SK-N-SH (cell line): ENCODE data around the gene VDR. TPM values are rescaled to one million over a fixed set of nuclear protein-coding genes. Genes with fewer than 3 reads are reported as not detected.

Experiments
- CTCF ChIA-PET: fragments of 300-600, 350-600 bp; formaldehyde crosslinking; extraction: SDS; loops from one replicate; lab custom pipeline; 2021; lab: Yijun Ruan, JAX
- POLR2A ChIA-PET: fragments of 350-600 bp; sonication (Branson Sonifier 250); formaldehyde crosslinking; extraction: SDS; loops from one replicate; lab custom pipeline; 2020; ENCODE audit warnings: antibody characterized with exemption, inconsistent platforms; lab: Yijun Ruan, JAX
- DNase-seq: peaks from one replicate; pipeline ENCODE4 v3.0.0; 2012
- H2AFZ ChIP-seq: fragments of 200-600 bp; sonication (generic); 2 replicates; pipeline ENCODE4 v1.8.1; 2016; ENCODE audit warnings: antibody characterized with exemption, mild to moderate bottlenecking, low read depth
- H3F3A ChIP-seq: fragments of 200-600 bp; sonication (generic); replicated peaks from 2 replicates; pipeline ENCODE3; 2016; ENCODE audit warnings: antibody characterized with exemption, mild to moderate bottlenecking; ENCODE audit not compliant: insufficient read depth
- H3K27ac ChIP-seq, 2 experiments: fragments of 200-500 bp in 1 of 2; fragments of 200-600 bp in 1 of 2; sonication (Bioruptor generic) in 1 of 2; sonication (generic), shearing (Covaris generic) in 1 of 2; 2 replicates each; pipeline versions ENCODE4 v1.5.1 to v1.6.1; 2014 to 2016; ENCODE audit warnings: low read depth in 2 of 2, inconsistent platforms in 1 of 2, low read length in 1 of 2, mild to moderate bottlenecking in 1 of 2, mixed read lengths in 1 of 2
- H3K27me3 ChIP-seq: fragments of 200-600 bp; sonication (generic), shearing (Covaris generic); 2 replicates; pipeline ENCODE4 v1.6.1; 2016; ENCODE audit warnings: mixed run types; ENCODE audit not compliant: insufficient read depth
- H3K36me3 ChIP-seq, 2 experiments: fragments of 200-500 bp in 1 of 2; fragments of 200-600 bp in 1 of 2; sonication (Bioruptor generic) in 1 of 2; sonication (generic) in 1 of 2; replicated peaks in 1 of 2; 2 replicates each; pipeline versions ENCODE3 to v1.5.1; 2014 to 2016; ENCODE audit warnings: low read length in 1 of 2, mild to moderate bottlenecking in 1 of 2; ENCODE audit not compliant: insufficient read depth in 2 of 2, control insufficient read depth in 1 of 2
- H3K4me1 ChIP-seq, 2 experiments: fragments of 200-500 bp in 1 of 2; fragments of 200-600 bp in 1 of 2; sonication (Bioruptor generic) in 1 of 2; sonication (generic), shearing (Covaris generic) in 1 of 2; 2 replicates each; pipeline versions ENCODE4 v1.5.1 to v1.6.1; 2014 to 2016; ENCODE audit warnings: low read depth in 1 of 2, low read length in 1 of 2, mixed run types in 1 of 2; ENCODE audit not compliant: insufficient read depth in 2 of 2, control insufficient read depth in 1 of 2
- H3K4me2 ChIP-seq: fragments of 200-600 bp; sonication (generic), shearing (Covaris generic); 2 replicates; pipeline ENCODE4 v1.6.1; 2017; ENCODE audit warnings: mixed run types
- H3K4me3 ChIP-seq, 2 experiments: fragments of 200-500 bp in 1 of 2; fragments of 200-600 bp in 1 of 2; sonication (Bioruptor generic) in 1 of 2; sonication (generic), shearing (Covaris generic) in 1 of 2; 2 replicates each; pipeline versions ENCODE4 v1.5.1 to v1.8.1; 2014 to 2016; ENCODE audit warnings: low read depth in 2 of 2, inconsistent platforms in 1 of 2, low read length in 1 of 2, mild to moderate bottlenecking in 1 of 2, mixed read lengths in 1 of 2, moderate library complexity in 1 of 2
- H3K79me2 ChIP-seq: fragments of 200-600 bp; sonication (generic); 2 replicates; pipeline ENCODE4 v1.8.1; 2017; ENCODE audit warnings: mild to moderate bottlenecking; ENCODE audit not compliant: insufficient read depth
- H3K9ac ChIP-seq: fragments of 200-600 bp; sonication (generic); 2 replicates; pipeline ENCODE4 v1.6.1; 2017; ENCODE audit warnings: mixed run types
- H3K9me2 ChIP-seq: fragments of 200-600 bp; sonication (generic); 2 replicates; pipeline ENCODE4 v1.6.1; 2017; ENCODE audit warnings: mixed run types
- H3K9me3 ChIP-seq: fragments of 200-600 bp; sonication (generic); 2 replicates; pipeline ENCODE4 v1.6.1; 2017; ENCODE audit warnings: mixed run types, mild to moderate bottlenecking, moderate library complexity
- H4K20me1 ChIP-seq: fragments of 200-600 bp; sonication (generic); 2 replicates; pipeline ENCODE4 v1.6.1; 2017; ENCODE audit warnings: mild to moderate bottlenecking, mixed run types; ENCODE audit not compliant: insufficient read depth
- ELF1 ChIP-seq: IDR thresholded peaks from 2 replicates; pipeline ENCODE4 v1.4.0; 2012
- EP300 ChIP-seq, 2 experiments: IDR thresholded peaks; 2 replicates each; pipeline versions ENCODE4 v1.4.0 to v1.6.1; 2012; ENCODE audit warnings: borderline replicate concordance in 1 of 2, low read depth in 1 of 2, low read length in 1 of 2
- FOXM1 ChIP-seq: IDR thresholded peaks from 2 replicates; pipeline ENCODE4 v1.4.0; 2012; ENCODE audit warnings: low read depth, mild to moderate bottlenecking
- GATA2 ChIP-seq: sonication (generic); formaldehyde crosslinking; IDR thresholded peaks from 2 replicates; pipeline ENCODE4 v1.5.0; 2020; ENCODE audit warnings: mild to moderate bottlenecking, missing genetic modification reagents
- JUND ChIP-seq: IDR thresholded peaks from 2 replicates; pipeline ENCODE4 v1.4.0; 2012
- MEF2A ChIP-seq: IDR thresholded peaks from 2 replicates; pipeline ENCODE4 v1.4.0; 2012; ENCODE audit warnings: low read depth, borderline replicate concordance
- RCOR1 ChIP-seq: fragments of 150-350 bp; IDR thresholded peaks from 2 replicates; pipeline ENCODE4 v1.6.1; 2017; ENCODE audit warnings: antibody characterized with exemption, low read length
- SIN3A ChIP-seq: IDR thresholded peaks from 2 replicates; pipeline ENCODE4 v1.6.1; 2012; ENCODE audit warnings: low read depth, mild to moderate bottlenecking, low read length, moderate library complexity, borderline replicate concordance
- TAF1 ChIP-seq: IDR thresholded peaks from 2 replicates; pipeline ENCODE4 v1.6.1; 2012; ENCODE audit warnings: low read depth, mild to moderate bottlenecking, low read length, moderate library complexity, borderline replicate concordance
- TCF12 ChIP-seq: IDR thresholded peaks from 2 replicates; pipeline ENCODE4 v1.4.0; 2012
- TEAD4 ChIP-seq: IDR thresholded peaks from 2 replicates; pipeline ENCODE4 v1.4.0; 2012; ENCODE audit warnings: mild to moderate bottlenecking, borderline replicate concordance; ENCODE audit not compliant: insufficient read depth
- WGBS: methylation state at CpG from one replicate; pipeline ENCODE4 v1.1.6; 2017; ENCODE audit warnings: low lambda C conversion rate; 5-methylcytosine and 5-hydroxymethylcytosine counted together
- polyA plus RNA-seq, 3 experiments: library from polyadenylated mRNA; depleted of rRNA; stranded (reverse); fragments of >200 nt; gene quantifications; 2 replicates each; pipeline ENCODE4 v1.2.3, GENCODE V29; 2012
- TF ChIP-seq, protein P1 (sequence below): IDR thresholded peaks from 2 replicates; pipeline ENCODE4; 2012
- TF ChIP-seq, protein P2 (sequence below): IDR thresholded peaks from 2 replicates; pipeline ENCODE4 v1.6.1; 2012; ENCODE audit warnings: mild to moderate bottlenecking, low read depth, low read length, moderate library complexity
- TF ChIP-seq, protein P3 (sequence below): fragments of 150-350 bp; IDR thresholded peaks from 2 replicates; pipeline ENCODE4 v1.6.1; 2016; ENCODE audit warnings: mild to moderate bottlenecking, low read depth, low read length
- TF ChIP-seq, protein P4 (sequence below): IDR thresholded peaks from 2 replicates; pipeline ENCODE4 v1.4.0; 2012; ENCODE audit warnings: low read depth, borderline replicate concordance

The VDR gene
- polyA plus RNA-seq, 1 of the 3 experiments (the other 2 are of a cell fraction), result 0.33 TPM

DNA sequence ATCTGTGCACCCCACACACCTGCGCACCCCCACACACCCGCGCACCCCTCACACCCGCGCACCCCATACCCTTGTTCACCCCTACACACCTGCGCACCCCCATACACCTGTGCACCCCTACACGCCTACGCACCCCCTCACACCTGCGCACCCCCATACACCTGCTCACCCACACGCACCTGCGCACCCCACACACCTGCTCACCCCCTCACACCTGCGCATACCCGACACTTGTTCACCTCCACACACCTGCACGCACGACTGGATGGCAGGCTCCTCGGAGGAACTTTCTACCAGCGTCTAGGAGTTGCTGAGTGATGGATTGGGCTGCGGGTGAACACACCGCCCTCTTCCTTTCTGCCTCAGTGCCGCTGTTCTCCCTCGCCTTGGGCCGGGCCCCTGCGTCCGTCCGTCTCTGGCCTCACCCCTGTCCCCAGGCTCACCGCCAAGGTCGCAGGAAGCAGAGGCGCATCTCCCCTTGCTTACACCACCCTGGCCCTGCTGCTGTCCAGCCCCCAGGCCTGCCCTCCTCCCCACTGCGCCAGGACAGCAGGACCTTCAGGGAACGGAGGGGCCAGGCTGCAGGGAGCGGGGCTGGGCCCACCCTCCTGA lies 37.9 kb upstream of the VDR start:
- Histone ChIP-seq H3K27me3 (no peaks in the 10 kb centered on the region), H3K36me3 (no peaks in the 10 kb centered on the region), H3K4me1 (peaks cover 0 to 2% of the 10 kb centered on the region in 2 experiments; a peak in 1 of 4 replicates), H2AFZ (no peak overlapping the region), H3K9me2 (no peaks in the 10 kb centered on the region), H3K27ac (no peak overlapping the region), H4K20me1 (no peaks in the 10 kb centered on the region), H3K4me2 (no peak overlapping the region), H3F3A (no peaks in the 10 kb centered on the region), H3K9ac (no peak overlapping the region), H3K4me3 (no peak overlapping the region), H3K79me2 (no peaks in the 10 kb centered on the region), H3K9me3 (no peaks in the 10 kb centered on the region)
- ChIA-PET CTCF (interaction anchor here (0.7 to 2.0 kb wide), 4 partner anchors 14 to 37 kb away, joined by 4 to 9 read pairs (median 5); partner anchors contain the start of genes TMEM106C and VDR), POLR2A (no interaction called here)
- DNase-seq, result no peak
- TF ChIP-seq SIN3A (no peak), MEF2A (no peak), JUND (no peak), GATA2 (CRISPR knock-in tag) (no peak), TAF1 (no peak), ELF1 (no peak), FOXM1 (no peak), TCF12 (no peak), EP300 (IDR thresholded peaks at IDR 0.05; ENCODE audit: borderline replicate concordance in 1 of 2, low read depth in 1 of 2, low read length in 1 of 2) (no peak), TEAD4 (no peak), RCOR1 (no peak)
- TF ChIP-seq, protein P1, sequence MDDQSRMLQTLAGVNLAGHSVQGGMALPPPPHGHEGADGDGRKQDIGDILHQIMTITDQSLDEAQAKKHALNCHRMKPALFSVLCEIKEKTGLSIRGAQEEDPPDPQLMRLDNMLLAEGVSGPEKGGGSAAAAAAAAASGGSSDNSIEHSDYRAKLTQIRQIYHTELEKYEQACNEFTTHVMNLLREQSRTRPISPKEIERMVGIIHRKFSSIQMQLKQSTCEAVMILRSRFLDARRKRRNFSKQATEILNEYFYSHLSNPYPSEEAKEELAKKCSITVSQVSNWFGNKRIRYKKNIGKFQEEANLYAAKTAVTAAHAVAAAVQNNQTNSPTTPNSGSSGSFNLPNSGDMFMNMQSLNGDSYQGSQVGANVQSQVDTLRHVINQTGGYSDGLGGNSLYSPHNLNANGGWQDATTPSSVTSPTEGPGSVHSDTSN, result no peak
- TF ChIP-seq, protein P2, sequence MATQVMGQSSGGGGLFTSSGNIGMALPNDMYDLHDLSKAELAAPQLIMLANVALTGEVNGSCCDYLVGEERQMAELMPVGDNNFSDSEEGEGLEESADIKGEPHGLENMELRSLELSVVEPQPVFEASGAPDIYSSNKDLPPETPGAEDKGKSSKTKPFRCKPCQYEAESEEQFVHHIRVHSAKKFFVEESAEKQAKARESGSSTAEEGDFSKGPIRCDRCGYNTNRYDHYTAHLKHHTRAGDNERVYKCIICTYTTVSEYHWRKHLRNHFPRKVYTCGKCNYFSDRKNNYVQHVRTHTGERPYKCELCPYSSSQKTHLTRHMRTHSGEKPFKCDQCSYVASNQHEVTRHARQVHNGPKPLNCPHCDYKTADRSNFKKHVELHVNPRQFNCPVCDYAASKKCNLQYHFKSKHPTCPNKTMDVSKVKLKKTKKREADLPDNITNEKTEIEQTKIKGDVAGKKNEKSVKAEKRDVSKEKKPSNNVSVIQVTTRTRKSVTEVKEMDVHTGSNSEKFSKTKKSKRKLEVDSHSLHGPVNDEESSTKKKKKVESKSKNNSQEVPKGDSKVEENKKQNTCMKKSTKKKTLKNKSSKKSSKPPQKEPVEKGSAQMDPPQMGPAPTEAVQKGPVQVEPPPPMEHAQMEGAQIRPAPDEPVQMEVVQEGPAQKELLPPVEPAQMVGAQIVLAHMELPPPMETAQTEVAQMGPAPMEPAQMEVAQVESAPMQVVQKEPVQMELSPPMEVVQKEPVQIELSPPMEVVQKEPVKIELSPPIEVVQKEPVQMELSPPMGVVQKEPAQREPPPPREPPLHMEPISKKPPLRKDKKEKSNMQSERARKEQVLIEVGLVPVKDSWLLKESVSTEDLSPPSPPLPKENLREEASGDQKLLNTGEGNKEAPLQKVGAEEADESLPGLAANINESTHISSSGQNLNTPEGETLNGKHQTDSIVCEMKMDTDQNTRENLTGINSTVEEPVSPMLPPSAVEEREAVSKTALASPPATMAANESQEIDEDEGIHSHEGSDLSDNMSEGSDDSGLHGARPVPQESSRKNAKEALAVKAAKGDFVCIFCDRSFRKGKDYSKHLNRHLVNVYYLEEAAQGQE, result no peak
- TF ChIP-seq, protein P3, sequence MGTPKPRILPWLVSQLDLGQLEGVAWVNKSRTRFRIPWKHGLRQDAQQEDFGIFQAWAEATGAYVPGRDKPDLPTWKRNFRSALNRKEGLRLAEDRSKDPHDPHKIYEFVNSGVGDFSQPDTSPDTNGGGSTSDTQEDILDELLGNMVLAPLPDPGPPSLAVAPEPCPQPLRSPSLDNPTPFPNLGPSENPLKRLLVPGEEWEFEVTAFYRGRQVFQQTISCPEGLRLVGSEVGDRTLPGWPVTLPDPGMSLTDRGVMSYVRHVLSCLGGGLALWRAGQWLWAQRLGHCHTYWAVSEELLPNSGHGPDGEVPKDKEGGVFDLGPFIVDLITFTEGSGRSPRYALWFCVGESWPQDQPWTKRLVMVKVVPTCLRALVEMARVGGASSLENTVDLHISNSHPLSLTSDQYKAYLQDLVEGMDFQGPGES, result no peak
- TF ChIP-seq, protein P4, sequence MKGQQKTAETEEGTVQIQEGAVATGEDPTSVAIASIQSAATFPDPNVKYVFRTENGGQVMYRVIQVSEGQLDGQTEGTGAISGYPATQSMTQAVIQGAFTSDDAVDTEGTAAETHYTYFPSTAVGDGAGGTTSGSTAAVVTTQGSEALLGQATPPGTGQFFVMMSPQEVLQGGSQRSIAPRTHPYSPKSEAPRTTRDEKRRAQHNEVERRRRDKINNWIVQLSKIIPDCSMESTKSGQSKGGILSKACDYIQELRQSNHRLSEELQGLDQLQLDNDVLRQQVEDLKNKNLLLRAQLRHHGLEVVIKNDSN, result no peak
- WGBS, result 89% methylated on average over 30 of the region's 31 CpGs
